Mammary epithelial cell (primary cell): ENCODE results near the gene GLCCI1.

ENCODE experiments used
- EZH2 ChIP-seq: IDR thresholded peaks from 2 replicates; pipeline ENCODE4 v1.6.1; 2012; ENCODE audit warnings: low read length, inconsistent platforms, borderline replicate concordance
- TF ChIP-seq, protein P1 (sequence below), 2 donors: IDR thresholded peaks in 1 of 2; conservative IDR thresholded peaks in 1 of 2; 2 replicates each; pipeline ENCODE4 v1.5.1; 2011 to 2012; ENCODE audit warnings: inconsistent platforms in 2 of 2, low read length in 2 of 2, mild to moderate bottlenecking in 2 of 2, control low read depth in 1 of 2, low read depth in 1 of 2; ENCODE audit not compliant: insufficient read depth in 1 of 2; ENCODE audit errors: extremely low read depth in 1 of 2

DNA sequence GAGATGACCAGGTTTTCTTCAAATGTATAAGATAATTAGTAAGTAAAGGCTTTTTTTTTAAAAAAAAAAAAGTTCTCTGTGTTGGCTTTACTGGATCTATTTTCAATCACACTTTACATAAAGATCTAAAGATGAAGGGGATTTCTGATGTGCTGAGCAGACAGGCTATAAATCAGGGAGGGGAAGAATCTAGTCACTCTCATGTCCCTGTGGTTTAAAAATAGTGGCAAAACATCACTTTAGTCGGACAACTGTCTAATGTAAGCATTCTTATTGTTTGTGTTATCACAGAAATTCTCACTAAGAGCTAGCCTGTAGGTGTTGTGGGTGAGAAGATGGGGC lies 160.7 kb downstream of the GLCCI1 start:
- TF ChIP-seq, protein P1, sequence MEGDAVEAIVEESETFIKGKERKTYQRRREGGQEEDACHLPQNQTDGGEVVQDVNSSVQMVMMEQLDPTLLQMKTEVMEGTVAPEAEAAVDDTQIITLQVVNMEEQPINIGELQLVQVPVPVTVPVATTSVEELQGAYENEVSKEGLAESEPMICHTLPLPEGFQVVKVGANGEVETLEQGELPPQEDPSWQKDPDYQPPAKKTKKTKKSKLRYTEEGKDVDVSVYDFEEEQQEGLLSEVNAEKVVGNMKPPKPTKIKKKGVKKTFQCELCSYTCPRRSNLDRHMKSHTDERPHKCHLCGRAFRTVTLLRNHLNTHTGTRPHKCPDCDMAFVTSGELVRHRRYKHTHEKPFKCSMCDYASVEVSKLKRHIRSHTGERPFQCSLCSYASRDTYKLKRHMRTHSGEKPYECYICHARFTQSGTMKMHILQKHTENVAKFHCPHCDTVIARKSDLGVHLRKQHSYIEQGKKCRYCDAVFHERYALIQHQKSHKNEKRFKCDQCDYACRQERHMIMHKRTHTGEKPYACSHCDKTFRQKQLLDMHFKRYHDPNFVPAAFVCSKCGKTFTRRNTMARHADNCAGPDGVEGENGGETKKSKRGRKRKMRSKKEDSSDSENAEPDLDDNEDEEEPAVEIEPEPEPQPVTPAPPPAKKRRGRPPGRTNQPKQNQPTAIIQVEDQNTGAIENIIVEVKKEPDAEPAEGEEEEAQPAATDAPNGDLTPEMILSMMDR (conservative IDR thresholded peaks at IDR 0.05 in 1 of 2, IDR thresholded peaks at IDR 0.05 in 1 of 2; ENCODE audit: extremely low read depth in 1 of 2, insufficient read depth in 1 of 2, low read depth in 1 of 2, low read length in 2 of 2), result no peak
- TF ChIP-seq EZH2, result no peak
